ENCODE measurements around the gene PDE8A. TPM values are rescaled to one million over a fixed set of nuclear protein-coding genes. Genes with fewer than 3 reads are reported as not detected.

The PDE8A gene
- total and polyA plus RNA-seq, 7 donors: 27.8 to 45.5 (median 39.0) TPM

DNA sequence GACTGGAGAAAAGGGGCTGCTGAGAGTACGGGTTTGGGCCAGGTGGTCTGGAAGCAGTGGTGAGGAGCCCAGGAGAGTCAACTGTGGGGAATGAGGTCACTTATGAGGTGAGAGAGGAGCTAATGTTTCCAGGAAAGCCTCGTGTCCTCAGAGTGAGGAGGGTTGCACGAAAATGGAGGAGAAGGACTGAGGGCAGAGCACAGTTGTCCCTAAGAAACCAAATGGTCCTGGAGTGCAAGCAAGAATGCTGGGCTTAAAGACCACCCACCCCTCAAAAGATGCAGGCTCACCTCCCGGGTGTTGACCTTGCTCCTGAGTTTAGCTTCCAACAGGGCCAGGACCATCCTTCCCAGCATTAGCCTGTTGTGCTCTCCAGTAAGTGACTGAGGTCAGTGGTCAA lies 133.2 kb downstream of the PDE8A start:
- 93 to 98% methylated on average over 4 of the region's 4 CpGs for WGBS, 2 donors
- H3K27me3 ChIP-seq: no peaks in the 10 kb centered on the region
- no peak for DNase-seq
- no peaks in the 10 kb centered on the region for H3K9me3 ChIP-seq
- intact Hi-C loops (cut with DNase I): no loop called here
- H3K4me3 ChIP-seq: no peak overlapping the region
- TF ChIP-seq POLR2A (IDR thresholded peaks at IDR 0.05) (no peak), POLR2AphosphoS5 (IDR thresholded peaks at IDR 0.05) (no peak), EP300 (IDR thresholded peaks at IDR 0.05) (no peak)
- TF ChIP-seq, protein P1, sequence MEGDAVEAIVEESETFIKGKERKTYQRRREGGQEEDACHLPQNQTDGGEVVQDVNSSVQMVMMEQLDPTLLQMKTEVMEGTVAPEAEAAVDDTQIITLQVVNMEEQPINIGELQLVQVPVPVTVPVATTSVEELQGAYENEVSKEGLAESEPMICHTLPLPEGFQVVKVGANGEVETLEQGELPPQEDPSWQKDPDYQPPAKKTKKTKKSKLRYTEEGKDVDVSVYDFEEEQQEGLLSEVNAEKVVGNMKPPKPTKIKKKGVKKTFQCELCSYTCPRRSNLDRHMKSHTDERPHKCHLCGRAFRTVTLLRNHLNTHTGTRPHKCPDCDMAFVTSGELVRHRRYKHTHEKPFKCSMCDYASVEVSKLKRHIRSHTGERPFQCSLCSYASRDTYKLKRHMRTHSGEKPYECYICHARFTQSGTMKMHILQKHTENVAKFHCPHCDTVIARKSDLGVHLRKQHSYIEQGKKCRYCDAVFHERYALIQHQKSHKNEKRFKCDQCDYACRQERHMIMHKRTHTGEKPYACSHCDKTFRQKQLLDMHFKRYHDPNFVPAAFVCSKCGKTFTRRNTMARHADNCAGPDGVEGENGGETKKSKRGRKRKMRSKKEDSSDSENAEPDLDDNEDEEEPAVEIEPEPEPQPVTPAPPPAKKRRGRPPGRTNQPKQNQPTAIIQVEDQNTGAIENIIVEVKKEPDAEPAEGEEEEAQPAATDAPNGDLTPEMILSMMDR (IDR thresholded peaks at IDR 0.05): no peak
- peaks cover 5 to 58% (median 19%) of the 10 kb centered on the region in 4 donors for H3K36me3 ChIP-seq
- H3K27ac ChIP-seq: no peak overlapping the region
- no peaks in the 10 kb centered on the region for H3K4me1 ChIP-seq

DNA sequence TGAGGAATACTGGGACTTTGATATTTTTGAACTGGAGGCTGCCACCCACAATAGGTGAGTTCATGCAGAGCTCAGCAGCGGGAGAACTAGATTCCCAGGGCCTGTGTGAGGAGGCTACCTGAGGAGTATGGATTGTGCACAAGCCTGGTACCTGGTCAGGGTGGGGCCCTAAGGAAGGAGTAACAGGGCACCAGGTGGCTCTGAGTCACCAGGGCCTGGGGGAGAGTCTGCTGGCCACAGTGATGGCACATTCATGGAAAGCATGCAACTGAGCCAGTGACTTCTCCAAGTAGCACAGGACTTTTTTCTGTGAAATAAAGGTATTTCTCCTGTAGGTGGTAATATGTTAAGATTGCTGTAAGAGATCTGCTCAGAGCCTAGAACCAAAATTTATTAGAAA lies 134.4 kb downstream of the PDE8A start:
- intact Hi-C loops (cut with DNase I): no loop called here
- no peak overlapping the region for H3K4me3 ChIP-seq
- WGBS, 2 donors: 99% methylated on average over 1 of the region's 1 CpG
- DNase-seq: no peak
- TF ChIP-seq POLR2AphosphoS5 (IDR thresholded peaks at IDR 0.05): no peak
- no peak for TF ChIP-seq POLR2A (IDR thresholded peaks at IDR 0.05)
- TF ChIP-seq EP300 (IDR thresholded peaks at IDR 0.05): no peak
- TF ChIP-seq, protein P1 (IDR thresholded peaks at IDR 0.05): no peak
- no peaks in the 10 kb centered on the region for H3K27me3 ChIP-seq
- no peaks in the 10 kb centered on the region for H3K4me1 ChIP-seq
- H3K9me3 ChIP-seq: no peaks in the 10 kb centered on the region
- no peak overlapping the region for H3K27ac ChIP-seq
- H3K36me3 ChIP-seq: peaks cover 5 to 66% (median 22%) of the 10 kb centered on the region in 4 donors

DNA sequence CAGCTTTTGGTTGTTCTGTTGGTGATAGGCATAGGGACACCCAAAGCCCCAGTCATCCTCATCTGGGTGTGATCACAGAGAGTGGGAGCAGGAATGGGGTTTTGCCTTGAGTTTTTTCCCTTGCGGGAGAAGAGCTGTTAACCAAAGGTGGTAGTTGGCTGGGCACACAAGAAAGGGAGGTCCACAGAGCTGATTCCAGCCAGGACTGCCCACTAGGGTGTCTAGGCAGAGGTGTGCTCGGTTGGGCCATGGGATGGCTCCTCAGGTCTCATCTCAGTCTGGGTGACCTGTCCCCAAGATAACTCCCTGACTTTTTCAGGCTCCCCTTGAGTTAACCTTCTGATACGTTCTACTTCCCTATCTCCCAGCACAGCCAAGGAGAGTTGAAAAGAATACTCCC lies 134.8 kb downstream of the PDE8A start:
- H3K4me1 ChIP-seq: no peaks in the 10 kb centered on the region
- H3K9me3 ChIP-seq: no peaks in the 10 kb centered on the region
- no peak overlapping the region for H3K27ac ChIP-seq
- H3K27me3 ChIP-seq: no peaks in the 10 kb centered on the region
- DNase-seq: no peak
- H3K36me3 ChIP-seq: peaks cover 5 to 71% (median 22%) of the 10 kb centered on the region in 4 donors
- TF ChIP-seq EP300 (IDR thresholded peaks at IDR 0.05): no peak
- TF ChIP-seq POLR2A (IDR thresholded peaks at IDR 0.05): no peak
- TF ChIP-seq POLR2AphosphoS5 (IDR thresholded peaks at IDR 0.05): no peak
- TF ChIP-seq, protein P1 (IDR thresholded peaks at IDR 0.05): no peak
- intact Hi-C loops (cut with DNase I): no loop called here
- H3K4me3 ChIP-seq: no peak overlapping the region
- WGBS, 2 donors: 97 to 98% methylated on average over 3 of the region's 3 CpGs

DNA sequence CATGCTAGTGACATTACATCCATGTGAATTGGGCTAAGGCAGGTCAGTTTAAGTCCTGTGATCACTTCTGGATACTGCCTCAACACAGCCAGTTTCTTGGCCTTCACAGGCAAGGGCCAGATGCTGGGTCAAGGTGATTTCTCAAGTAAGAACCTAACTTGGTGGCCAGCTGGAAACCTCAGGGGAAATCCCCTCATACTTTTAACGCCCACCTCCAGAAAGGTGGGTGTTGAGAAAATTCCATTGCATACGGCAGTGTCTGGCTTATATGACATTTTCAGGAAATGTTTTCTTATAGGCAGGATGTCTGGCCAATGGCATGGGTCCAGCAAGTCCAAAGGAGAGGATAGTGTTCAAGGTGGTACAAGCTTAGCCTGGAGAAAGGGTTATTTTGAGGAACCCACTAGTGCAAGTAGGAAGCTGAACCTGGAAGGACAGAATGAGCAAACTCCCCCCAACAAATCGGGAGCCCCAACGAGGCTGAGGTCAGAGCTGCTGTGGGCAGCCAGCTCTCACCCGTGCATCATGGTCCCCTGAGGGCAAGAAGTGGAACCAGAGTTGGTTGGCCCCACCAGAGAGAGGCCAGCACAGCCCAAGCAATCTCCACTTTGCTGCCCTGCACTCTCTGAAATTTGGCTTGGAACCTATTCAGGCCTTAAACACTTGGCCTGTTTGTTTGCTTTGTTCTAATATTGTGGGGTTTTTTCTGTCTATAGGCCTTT lies 135.4 kb downstream of the PDE8A start:
- intact Hi-C loops (cut with DNase I): no loop called here
- H3K9me3 ChIP-seq: no peaks in the 10 kb centered on the region
- H3K27me3 ChIP-seq: no peaks in the 10 kb centered on the region
- DNase-seq: no peak
- no peak overlapping the region for H3K27ac ChIP-seq
- 77 to 82% methylated on average over 5 of the region's 5 CpGs for WGBS, 2 donors
- no peaks in the 10 kb centered on the region for H3K4me1 ChIP-seq
- peaks cover 5 to 76% (median 23%) of the 10 kb centered on the region in 4 donors for H3K36me3 ChIP-seq
- no peak overlapping the region for H3K4me3 ChIP-seq
- TF ChIP-seq POLR2AphosphoS5 (IDR thresholded peaks at IDR 0.05) (no peak), EP300 (IDR thresholded peaks at IDR 0.05) (no peak), POLR2A (IDR thresholded peaks at IDR 0.05) (no peak)
- TF ChIP-seq, protein P1 (IDR thresholded peaks at IDR 0.05): no peak
